SW 1271 (cell line): Measurements from ENCODE around the gene PXK.
"Not testable (repeated sequence)": the region's sequence is repeated elsewhere in the genome, so short reads cannot be mapped to it uniquely, and the experiment has no call there.

Source experiments
- DNase-seq, 2 experiments: peaks; one replicate each; lab custom pipeline; 2025; lab: John Stamatoyannopoulos, UW

PXK gene

DNA sequence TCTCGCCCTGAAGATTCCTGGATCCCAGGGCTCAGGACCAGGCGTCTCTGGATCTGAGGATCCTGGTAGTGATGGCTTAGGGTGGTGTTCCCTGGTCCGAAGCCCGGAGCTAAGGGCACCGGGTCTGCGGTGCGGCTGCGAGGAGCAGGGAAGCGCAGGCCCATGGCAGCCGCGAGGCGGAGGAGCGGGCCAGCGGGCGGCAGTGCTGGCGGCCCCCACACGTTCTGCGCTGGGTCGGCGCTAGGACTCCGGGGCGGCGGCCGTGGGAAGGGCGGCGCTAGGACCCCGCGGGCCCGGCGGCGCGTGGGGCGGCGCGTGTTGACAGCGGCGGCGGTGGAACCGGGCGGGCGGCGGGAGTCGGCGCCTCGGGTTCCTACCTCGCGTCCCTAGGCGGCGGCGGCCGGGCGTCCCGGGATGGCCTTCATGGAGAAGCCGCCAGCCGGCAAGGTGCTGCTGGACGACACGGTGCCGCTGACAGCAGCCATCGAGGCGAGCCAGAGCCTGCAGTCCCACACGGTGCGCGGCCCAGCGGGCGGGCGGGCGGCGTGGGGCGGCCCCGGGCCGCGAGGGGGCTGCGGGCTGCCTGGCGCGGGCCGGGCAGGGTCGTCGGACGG, at the start of gene PXK:
TSS of gene PXK (plus strand) at position 318 of the 614 bp plus-strand sequence. CDS start at position 415, 97 bp downstream.
- peak; percentile 12 to 18 for DNase-seq

GRCh38 chr3:58285334-58285733, 47.4 kb upstream of the PXK start:
- no peak for DNase-seq

GRCh38 chr3:58287354-58287753, 45.3 kb upstream of the PXK start:
- no peak for DNase-seq

GRCh38 chr3:58288011-58288728, 44.5 kb upstream of the PXK start:
- no peak for DNase-seq

DNA sequence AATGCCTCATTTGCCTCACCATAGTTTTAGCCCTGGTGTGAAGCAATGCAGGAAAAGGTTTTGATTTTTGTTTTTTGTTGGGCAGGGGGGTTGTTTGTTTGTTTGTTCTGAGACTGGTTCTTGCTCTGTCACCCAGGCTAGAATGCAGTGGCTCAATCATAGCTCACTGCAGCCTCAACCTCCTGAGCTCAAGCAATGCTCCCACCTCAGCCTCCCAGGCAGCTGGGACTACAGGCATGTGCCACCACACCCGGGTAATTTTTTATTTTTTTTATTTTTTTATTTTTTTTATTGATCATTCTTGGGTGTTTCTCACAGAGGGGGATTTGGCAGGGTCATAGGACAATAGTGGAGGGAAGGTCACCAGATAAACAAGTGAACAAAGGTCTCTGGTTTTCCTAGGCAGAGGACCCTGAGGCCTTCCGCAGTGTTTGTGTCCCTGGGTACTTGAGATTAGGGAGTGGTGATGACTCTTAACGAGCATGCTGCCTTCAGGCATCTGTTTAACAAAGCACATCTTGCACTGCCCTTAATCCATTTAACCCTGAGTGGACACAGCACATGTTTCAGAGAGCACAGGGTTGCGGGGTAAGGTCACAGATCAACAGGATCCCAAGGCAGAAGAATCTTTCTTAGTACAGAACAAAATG, 43.6 kb upstream of the PXK start:
- not testable (repeated sequence) for DNase-seq

- not testable (repeated sequence) for DNase-seq
These were observed 42.2 kb upstream of the PXK start for GRCh38 chr3:58290446-58290845.

DNA sequence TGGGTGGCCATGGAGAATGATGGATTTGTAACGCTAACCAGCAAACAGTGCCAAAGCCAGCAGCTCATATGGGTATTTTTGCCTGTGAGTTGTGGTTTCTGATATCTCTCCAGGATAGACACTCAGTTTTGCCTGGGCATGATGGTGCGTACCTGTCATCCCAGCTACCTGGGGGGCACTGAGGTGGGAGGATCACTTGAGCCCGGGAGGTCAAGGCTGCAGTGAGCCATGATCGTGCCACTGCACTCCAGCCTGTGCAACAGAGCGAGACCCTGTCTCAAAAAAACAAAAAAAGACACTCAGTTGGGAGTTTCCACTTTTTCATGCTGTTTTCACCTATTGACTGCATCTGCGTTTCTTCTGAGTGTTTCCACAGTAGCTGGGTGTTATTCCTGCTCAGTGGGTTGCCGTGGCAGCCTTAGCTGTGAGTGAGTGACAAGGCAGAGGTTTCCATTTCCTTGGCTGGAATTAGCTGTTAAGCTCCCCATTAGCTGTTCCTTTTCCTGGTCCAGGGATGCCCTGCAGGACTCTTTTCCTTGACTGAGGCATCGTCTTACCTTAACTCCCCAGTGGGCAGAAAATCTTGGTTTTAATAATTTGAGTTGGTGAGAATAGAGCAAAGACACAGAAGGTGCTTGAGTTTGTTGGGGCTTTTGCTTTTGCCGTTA, 40.9 kb upstream of the PXK start:
- DNase-seq = no peak

DNA sequence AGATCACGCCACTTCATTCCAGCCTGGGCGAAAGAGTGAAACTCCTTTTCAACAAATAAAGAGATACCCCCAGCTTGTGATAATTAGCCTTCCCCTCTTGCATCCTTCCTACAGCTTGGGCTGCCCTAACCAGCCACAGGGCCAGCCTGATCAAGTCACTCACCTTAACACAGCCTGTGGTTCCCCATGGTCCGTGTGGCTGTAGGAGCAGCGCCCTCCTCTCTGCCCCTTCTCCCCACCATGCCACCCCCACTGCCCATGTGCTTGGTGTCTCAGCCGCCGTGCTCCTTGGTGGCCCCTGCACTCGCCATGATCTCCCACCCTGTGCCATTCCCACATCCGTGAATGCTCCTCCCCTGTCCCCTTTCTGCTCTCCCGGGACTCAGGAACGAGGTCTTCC, 39.8 kb upstream of the PXK start:
- DNase-seq = no peak

GRCh38 chr3:58293516-58293915, 39.2 kb upstream of the PXK start:
- DNase-seq = no peak

DNA sequence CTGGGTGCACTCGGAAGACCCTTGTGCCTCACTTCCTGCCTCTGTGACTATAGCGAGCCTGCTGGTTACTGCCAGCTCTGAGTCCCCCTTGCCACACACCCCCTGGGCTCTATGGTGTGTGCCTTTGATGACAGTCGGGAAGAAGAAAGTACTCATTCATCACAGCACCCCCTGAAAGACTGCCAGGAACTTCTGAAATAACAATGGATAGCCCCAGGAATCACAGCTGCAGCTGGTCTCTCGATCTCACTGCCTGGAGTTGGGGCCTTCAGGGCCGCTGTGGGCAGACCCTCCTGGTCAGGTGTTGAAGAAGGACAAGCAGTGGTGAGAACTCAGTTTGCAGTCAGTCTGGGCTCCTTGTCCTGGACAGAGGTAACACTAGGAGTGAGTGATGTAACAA, 36.4 kb upstream of the PXK start:
- no peak for DNase-seq

- DNase-seq = no peak
These were observed 35.8 kb upstream of the PXK start for GRCh38 chr3:58296843-58297242.

- no peak for DNase-seq
These were observed 34.5 kb upstream of the PXK start for GRCh38 chr3:58298190-58298589.

DNA sequence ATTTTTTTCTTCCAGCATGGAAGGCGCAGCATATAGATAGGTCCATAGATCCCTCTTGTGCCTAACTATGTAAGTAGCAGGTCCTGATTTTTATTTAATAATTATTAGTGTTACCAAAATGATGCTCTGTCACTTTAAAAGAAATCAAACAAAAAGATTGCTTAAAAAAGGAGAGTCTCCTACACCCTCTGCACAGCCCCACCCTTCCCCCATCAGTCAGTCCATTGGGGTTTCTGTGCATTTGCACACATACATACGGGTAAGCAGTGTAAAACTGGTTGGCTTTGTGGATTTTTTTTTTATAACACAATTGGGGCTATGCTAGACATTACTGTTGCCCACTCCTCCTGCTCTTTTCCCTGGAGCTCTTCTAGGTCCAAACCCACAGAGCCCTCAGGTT, 33.6 kb upstream of the PXK start:
- no peak for DNase-seq

- peak in 1 of 2 experiments; percentile 25 for DNase-seq
These were observed 32.7 kb upstream of the PXK start for GRCh38 chr3:58299839-58300516.

DNA sequence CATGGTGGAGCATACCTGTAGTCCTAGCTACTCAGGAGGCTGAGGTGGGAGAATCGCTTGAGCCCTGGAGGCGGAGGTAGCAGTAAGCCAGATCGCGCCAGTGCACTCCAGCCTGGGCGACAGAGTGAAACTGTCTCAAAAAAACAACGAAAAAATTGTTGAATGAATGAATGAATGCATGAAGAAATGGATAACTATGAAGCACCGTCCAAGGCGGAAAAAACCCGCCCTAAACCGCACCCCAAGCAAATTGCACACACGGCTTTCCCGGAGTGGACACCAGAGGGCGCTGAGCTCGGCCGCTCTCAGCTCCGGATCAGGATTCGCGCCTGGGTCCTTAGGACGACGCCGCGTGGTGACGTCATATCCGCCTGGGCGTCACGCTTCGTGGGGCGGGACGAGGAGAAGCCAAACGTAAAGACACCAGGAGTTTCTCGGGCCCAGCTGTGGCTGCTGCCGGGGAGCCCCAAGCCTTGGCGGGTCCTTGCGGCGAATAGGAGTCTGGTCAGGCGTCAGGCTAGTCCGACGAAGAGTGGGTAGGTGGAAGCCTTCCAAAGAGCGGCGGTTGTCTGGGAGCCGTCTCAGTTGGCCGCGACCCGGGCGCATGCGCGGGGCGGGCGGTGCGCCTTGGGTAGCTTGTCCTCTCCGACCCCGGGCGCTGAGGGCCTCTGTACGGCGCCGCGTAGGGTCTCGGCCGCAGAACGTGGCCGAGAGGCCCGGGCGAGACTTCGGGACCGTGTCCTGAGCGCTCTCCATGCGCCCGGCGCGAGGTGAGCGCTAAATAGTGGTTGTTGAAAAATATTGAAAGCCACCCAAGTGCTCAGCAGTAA, 26.6 kb upstream of the PXK start, which contains the start of the genes HTD2 and RPP14:
TSS of gene HTD2 (plus strand) at position 639 of the 830 bp plus-strand sequence. CDS start 11,094 bp downstream, outside the sequence.
TSS of gene RPP14 (plus strand) at position 364 of the 830 bp plus-strand sequence. CDS start 4,085 bp downstream, outside the sequence.
- peak; percentile 74 to 87 for DNase-seq

GRCh38 chr3:58307639-58308215, 25.0 kb upstream of the PXK start:
- peak; percentile 5 to 51 for DNase-seq

- DNase-seq = no peak
These were observed 24.0 kb upstream of the PXK start for GRCh38 chr3:58308728-58309127.

- no peak for DNase-seq
These were observed 14.9 kb upstream of the PXK start for GRCh38 chr3:58317811-58318210.

- no peak for DNase-seq
These were observed 10.9 kb upstream of the PXK start for GRCh38 chr3:58321791-58322190.

DNA sequence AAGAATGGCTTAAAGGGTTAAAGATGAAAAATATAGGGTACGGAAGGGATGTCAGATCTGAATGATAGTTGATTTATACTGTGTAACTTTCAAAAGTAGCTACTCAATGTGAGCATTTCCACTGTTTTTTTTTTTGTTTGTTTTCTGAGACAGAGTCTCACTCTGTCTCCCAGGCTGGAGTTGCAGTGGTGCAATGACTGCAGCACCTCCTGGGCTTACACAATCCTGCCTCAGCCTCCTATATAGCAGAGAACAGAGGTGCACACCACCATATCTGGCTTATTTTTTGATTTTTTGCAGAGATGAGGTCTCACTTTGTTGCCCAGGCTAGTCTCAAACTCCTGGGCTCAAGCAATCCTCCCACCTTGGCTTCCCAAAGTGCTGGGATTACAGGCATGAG, 9.9 kb upstream of the PXK start:
- DNase-seq = no peak
